GM04504 (cell line): ENCODE measurements around the gene CIZ1.

Experiments used
- DNase-seq: peaks from one replicate; pipeline ENCODE4 v3.0.0-alpha.2; 2012; ENCODE audit warnings: low read depth

CIZ1 gene

DNA sequence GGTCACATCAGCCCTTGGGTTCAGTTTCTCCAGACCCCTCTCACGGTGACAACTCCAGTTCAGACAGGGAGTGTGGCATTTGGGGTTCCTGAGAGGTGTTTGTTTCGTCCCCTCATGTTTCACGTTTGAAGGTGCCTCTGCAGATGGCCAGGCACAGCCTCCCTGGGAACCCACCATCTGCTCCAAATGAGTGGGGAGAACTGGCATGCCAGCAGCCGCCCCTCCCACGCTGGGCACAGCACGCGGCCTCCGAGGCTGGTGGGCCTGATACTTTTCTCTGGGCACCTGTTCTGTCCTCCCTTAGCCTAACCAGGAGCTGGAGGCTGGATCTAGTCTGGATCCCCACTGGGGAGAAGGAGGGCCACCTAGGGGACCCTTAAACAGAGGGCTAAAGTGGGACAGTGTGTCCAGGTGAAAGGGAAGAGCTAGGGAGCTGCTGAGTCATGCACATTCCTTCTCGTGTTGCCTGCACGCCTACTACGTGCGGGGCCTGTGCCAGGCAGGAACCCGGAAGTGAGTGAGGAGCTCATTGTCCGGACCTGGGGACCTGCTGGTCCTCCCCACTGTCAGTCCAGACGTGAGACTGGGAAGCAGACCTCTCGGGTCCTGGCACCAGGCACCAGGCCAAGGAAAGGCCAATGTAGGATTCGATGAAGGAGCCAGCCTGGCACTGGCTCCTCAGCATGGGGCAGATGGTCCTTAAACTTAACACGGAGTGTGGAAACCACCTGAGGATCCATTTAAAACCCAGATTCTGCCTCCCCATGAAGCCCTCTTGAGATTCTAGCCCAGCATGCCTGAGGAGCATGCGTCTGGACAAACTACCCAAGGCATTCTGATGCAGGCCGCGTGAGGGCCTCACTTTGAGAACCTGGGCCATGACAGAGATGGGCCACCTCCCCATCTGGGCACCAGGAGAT is 23.5 kb upstream of the CIZ1 start:
- DNase-seq: no peak

- no peak for DNase-seq
Measured at GRCh38 chr9:128213746-128214497, 22.6 kb upstream of the CIZ1 start.

DNA sequence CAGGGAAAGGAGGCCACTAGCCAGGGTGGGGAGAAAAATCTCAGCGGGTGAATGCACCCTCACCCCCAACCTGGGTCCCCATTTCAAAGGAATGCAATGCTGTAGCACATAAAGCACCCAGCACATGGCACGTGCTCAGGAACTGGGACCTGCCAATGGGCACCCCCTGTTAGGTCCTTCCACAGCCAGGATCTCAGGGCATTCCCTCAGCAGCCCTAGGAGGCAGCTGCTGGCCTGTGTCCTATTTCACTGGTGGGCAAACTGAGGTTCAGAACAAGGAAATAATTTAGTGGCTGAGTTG is 20.6 kb upstream of the CIZ1 start:
- DNase-seq: no peak

DNA sequence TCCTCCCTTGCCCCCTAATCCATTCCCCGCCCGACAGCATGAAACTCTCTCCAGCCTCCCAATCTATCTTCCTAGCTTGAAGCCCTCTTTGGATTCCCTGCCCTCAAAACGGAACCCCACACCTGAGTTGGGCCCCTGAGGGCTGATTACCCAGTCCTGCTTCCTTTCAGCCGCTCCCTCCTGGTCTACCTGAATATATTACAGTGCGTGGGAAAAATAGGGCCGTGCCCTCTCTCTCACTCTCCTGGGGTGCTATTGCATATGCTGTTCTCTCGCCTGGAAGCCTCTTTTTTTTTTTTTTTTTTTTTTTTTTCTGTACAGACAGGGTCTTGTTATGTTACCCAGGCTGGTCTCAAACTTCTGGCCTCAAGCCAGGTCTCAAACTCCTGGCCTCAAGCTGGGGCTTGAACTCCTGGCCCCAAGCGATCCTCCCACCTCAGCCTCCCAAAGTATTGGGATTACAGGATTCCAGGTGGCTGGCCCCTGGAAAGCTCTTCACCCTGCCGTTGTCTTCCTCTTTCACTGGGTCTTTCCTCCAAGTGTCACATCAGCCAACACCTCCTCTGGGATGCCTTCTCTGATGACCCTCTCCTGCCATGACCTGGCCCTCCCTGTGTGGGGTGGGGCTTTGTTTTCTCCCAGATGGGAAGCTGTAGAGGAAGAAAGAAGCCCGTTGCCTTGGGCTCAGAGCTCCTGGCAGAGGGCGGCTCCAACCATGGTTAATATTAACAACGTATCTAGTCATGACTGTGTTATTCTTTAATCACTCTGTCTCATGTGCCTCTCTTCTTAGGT is 20.0 kb upstream of the CIZ1 start:
- DNase-seq: no peak

GRCh38 chr9:128208946-128209669 is 17.7 kb upstream of the CIZ1 start:
- DNase-seq: no peak

DNA sequence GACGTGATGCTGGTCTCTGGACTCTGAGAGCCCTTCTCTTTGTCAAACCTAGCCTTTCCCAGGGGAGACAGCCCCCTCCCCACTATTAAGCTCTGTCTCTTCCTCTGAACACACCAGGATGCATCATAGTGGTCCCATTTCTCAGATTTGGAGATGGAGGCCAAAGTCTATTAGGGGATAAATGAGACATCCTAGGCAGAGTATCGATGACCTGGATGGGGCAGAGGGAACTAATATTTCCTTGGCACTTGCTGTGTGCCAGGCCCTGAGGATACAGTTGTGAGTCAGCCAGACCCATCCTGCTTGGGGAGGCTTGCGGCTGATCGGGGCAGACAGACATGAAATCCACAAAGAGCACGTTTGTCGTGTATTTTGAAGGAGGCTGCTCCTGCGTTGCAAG is 17.0 kb upstream of the CIZ1 start:
- no peak for DNase-seq

- no peak for DNase-seq
Measured at GRCh38 chr9:128206916-128207910, 15.8 kb upstream of the CIZ1 start.

DNA sequence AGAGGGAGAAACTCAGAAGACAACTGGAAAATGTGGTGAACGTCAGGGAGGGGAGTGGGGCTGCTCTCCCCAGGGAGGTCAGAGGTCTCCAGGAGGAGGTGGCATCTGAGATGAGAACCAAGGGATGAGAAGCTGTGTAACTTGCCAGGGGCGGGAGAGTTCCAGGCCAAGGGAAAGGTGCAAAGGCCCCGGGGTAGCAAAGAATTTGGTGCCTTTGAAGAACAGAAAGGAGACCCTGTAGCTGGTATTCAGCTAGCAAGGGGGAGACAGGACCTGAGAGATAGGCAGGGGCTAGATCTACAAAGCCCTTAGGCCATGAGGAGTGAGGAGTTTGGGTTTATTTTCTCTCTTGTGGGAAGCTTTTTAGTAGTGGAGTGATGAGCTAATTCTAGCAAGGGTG is 15.1 kb upstream of the CIZ1 start:
- no peak for DNase-seq

DNA sequence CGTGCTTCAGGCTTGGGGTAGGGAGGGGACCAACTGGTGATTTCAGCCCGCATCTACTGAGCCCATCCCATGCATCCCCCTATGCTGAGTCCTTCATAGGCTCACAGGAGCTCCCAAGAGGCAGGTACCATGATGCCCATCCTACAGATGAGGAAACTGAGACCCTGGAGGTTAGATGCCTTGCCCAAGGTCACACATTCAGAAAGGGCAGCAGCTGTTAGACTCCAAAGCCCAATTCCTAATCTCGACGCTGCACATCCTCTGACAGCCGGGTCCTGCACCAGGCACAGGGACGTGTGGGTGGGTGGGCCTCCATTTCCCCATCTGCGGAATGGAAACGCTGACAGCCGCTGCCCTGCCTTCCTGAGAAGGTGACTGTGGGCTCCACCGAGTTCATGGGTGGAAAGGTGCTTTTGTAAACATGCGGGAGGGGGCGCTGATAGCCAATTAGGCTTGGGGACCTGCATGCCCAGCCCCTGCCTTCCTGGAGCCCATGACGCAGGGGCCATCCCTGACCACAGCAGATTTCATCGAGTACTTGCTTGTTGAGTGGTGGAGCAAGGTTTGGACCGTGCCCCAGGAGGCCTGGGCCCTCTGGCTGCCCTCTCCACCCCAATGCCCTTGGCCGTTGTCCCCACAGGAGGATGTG is 14.0 kb upstream of the CIZ1 start:
- DNase-seq: no peak

- no peak for DNase-seq
Measured at GRCh38 chr9:128204858-128205257, 13.5 kb upstream of the CIZ1 start.

DNA sequence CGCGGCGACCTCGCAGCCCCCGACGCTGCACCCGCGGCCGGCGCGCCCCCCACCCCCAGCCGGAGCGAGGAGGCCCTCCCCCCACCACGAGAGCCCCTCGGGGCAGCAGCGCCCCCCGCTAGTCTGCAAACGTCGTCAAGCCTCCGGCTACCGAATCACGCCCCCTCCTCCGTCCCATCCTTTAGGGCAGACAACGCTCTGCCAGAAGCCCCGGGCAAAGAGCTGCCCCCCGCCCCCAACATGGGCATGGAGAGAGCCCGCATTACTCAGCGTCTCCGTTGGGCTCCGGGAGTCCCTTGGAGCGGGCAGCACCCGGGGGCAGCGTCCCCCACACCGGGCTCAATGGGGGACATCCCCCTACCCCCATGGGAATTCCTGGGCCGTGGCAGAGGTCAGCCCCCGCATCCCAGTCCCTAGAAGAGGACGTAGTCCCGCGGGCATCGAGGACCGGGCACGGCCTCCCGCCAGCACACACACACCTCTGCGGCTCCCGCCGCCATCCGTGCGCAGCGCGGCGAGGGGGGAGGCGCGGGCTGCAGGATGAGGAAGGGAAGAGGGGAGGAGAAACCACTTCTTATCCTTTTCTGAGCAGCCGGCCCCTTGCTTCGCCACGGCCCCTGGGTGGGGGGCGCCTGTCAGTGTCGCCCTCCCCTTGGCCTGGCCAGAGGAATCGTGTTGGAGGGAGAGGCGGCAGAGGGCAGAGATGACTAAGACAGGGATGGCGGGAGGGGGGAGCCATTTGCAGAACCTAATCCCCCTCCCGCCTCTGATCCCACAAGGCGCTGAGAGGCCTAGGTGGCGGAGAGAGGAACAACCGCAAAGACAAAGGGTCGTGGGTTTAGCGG is 12.6 kb upstream of the CIZ1 start:
- DNase-seq: no peak

- DNase-seq: no peak
Measured at GRCh38 chr9:128203024-128203706, 11.8 kb upstream of the CIZ1 start, which contains the start of gene DNM1. DNM1 (plus strand) TSS chr9:128203379; CDS start chr9:128203471, 92 bp downstream.

GRCh38 chr9:128202648-128203023 is 11.3 kb upstream of the CIZ1 start:
- no peak for DNase-seq

- DNase-seq: no peak
Measured at GRCh38 chr9:128201441-128202369, 10.3 kb upstream of the CIZ1 start.

DNA sequence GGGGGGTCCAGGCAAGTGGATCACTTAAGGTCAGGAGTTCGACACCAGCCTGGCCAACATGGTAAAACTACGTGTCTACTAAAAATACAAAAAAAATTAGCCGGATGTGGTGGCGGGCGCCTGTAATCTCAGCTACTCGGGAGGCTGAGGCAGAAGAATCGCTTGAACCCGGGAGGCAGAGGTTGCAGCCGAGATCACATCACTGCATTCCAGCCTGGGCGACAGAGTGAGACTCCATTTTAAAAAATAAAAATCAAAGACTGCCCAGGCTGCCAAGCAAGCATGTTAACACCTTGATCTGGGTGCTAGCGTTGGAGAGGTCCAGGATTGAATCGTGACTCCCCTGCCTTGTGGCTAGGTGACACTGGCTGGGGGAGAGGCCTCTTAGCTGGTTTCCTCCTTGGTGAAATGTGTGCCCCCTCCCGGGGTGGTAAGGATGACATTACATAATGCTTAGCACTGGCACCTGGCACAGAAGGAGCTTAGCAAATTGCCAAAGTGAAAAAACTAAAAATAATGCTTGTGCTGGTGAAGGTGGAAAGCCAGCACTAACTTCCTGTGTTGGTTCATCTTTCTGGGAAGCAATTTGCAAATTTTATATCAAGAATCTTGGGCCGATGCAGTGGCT is 2.2 kb upstream of the CIZ1 start:
- no peak for DNase-seq

DNA sequence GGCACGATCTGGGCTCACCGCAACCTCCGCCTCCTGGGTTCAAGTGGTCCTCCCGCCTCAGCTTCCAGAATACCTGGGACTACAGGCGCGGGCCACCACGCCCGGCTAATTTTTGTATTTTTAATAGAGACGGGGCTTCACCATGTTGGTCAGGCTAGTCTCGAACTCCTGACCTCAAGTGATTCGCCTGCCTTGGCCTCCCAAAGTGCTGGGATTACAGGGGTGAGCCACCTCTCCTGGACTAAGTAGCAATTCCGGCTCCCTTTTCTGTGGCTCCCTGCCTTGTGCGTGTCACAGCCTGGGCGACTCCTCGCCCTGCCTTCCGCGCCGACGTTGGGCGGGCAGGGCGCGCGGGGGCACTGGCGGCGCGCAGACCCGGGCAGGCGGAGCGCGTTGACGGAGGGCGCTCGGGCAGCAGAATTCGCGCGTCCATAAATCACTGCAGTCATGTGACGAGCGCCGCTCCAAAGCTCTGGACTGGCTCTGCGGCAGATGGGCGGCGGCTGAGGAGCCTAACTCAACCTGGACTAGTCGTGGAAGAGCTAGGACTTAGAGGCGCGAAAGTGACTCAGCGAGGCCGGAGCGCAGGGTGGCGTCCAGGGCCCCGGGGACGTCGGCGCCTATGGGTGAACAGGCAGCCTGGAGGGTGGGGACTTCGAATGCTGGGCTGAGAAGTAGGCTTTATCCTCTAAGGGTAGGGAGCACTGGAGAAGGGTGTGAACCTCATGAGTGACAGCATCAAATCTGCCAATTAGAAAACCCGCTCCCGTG is 1.4 kb upstream of the CIZ1 start:
- peak; percentile 88 for DNase-seq
